HEK293 (cell line): ENCODE data around the gene RMP24.

Source experiments
- CTCF ChIA-PET: fragments of 350-600 bp; formaldehyde crosslinking; extraction: SDS; loops from one replicate; lab custom pipeline; 2021; ENCODE audit warnings: antibody characterized with exemption; lab: Yijun Ruan, JAX
- POLR2A ChIA-PET: fragments of 300-600 bp; formaldehyde crosslinking; extraction: SDS; loops from one replicate; lab custom pipeline; 2020; ENCODE audit warnings: antibody characterized with exemption, inconsistent platforms; lab: Yijun Ruan, JAX
- H3K27ac ChIP-seq: fragments of 200-500 bp; sonication (Bioruptor generic); 2 replicates; pipeline ENCODE4 v1.5.1; 2014; ENCODE audit warnings: low read depth, low read length, control low read depth, inconsistent platforms; ENCODE audit errors: extremely low read depth
- H3K36me3 ChIP-seq, 2 experiments: fragments of 200-500 bp in 1 of 2; sonication (Bioruptor generic) in 1 of 2; 1 replicate in 1 of 2; 2 replicates in 1 of 2; pipeline ENCODE4 v1.5.1; 2014 to 2017; ENCODE audit warnings: inconsistent platforms in 2 of 2, low read length in 2 of 2; ENCODE audit not compliant: control insufficient read depth in 2 of 2, insufficient read depth in 1 of 2
- H3K4me1 ChIP-seq: fragments of 200-500 bp; sonication (Bioruptor generic); 2 replicates; pipeline ENCODE4 v1.5.1; 2014; ENCODE audit warnings: mild to moderate bottlenecking, low read length, inconsistent platforms; ENCODE audit not compliant: control insufficient read depth, insufficient read depth
- H3K4me3 ChIP-seq: 2 replicates; pipeline ENCODE4 v1.5.1; 2011; ENCODE audit warnings: low read depth, mild to moderate bottlenecking, control low read depth, low read length, moderate library complexity
- H3K9me3 ChIP-seq: fragments of 200-500 bp; sonication (Bioruptor generic); 2 replicates; pipeline ENCODE4 v1.5.1; 2014; ENCODE audit warnings: low read depth, low read length, inconsistent platforms; ENCODE audit not compliant: control insufficient read depth, insufficient read depth
- EGR2 ChIP-seq: fragments of 450-650 bp; formaldehyde crosslinking; IDR thresholded peaks from 2 replicates; pipeline ENCODE4 v1.5.1; 2016; ENCODE audit warnings: low read depth, missing biosample characterization, missing genetic modification characterization
- KLF8 ChIP-seq: fragments of 450-650 bp; formaldehyde crosslinking; IDR thresholded peaks from 2 replicates; pipeline ENCODE4 v1.5.1; 2016; ENCODE audit warnings: missing biosample characterization, missing genetic modification characterization
- SETDB1 ChIP-seq: IDR thresholded peaks from one replicate; pipeline ENCODE4 v1.6.1; 2017; ENCODE audit warnings: mild to moderate bottlenecking, low read length, moderate library complexity, mixed read lengths; ENCODE audit not compliant: insufficient read length
- SP2 ChIP-seq: fragments of 450-650 bp; formaldehyde crosslinking; IDR thresholded peaks from 2 replicates; pipeline ENCODE4 v1.5.1; 2016; ENCODE audit warnings: missing biosample characterization, missing genetic modification characterization
- ZBTB1 ChIP-seq: fragments of 450-650 bp; formaldehyde crosslinking; IDR thresholded peaks from 2 replicates; pipeline ENCODE4 v1.5.1; 2016; ENCODE audit warnings: missing biosample characterization, missing genetic modification characterization
- ZBTB17 ChIP-seq: fragments of 450-650 bp; formaldehyde crosslinking; IDR thresholded peaks from 2 replicates; pipeline ENCODE4 v1.5.1; 2016; ENCODE audit warnings: missing biosample characterization, missing genetic modification characterization
- ZFP3 ChIP-seq: fragments of 450-650 bp; formaldehyde crosslinking; IDR thresholded peaks from 2 replicates; pipeline ENCODE4 v1.5.1; 2016; ENCODE audit warnings: low read depth, missing biosample characterization, missing genetic modification characterization
- ZFP37 ChIP-seq: fragments of 450-650 bp; formaldehyde crosslinking; IDR thresholded peaks from 2 replicates; pipeline ENCODE4 v1.5.1; 2016; ENCODE audit warnings: missing biosample characterization, missing genetic modification characterization
- ZNF10 ChIP-seq: fragments of 450-650 bp; formaldehyde crosslinking; IDR thresholded peaks from 2 replicates; pipeline ENCODE4 v1.5.1; 2017; ENCODE audit warnings: missing biosample characterization, missing genetic modification characterization
- ZNF121 ChIP-seq: fragments of 450-650 bp; formaldehyde crosslinking; IDR thresholded peaks from 2 replicates; pipeline ENCODE4 v1.5.1; 2016; ENCODE audit warnings: missing biosample characterization, missing genetic modification characterization
- ZNF157 ChIP-seq: fragments of 450-650 bp; formaldehyde crosslinking; IDR thresholded peaks from 2 replicates; pipeline ENCODE4 v1.5.1; 2016; ENCODE audit warnings: missing biosample characterization, missing genetic modification characterization
- ZNF174 ChIP-seq: fragments of 450-650 bp; formaldehyde crosslinking; IDR thresholded peaks from 2 replicates; pipeline ENCODE4 v1.5.0; 2017; ENCODE audit warnings: missing biosample characterization, mild to moderate bottlenecking, missing genetic modification characterization
- ZNF184 ChIP-seq: fragments of 450-650 bp; IDR thresholded peaks from 2 replicates; pipeline ENCODE4 v1.5.1; 2018; ENCODE audit warnings: missing biosample characterization, mild to moderate bottlenecking, missing genetic modification characterization
- ZNF19 ChIP-seq: fragments of 450-650 bp; formaldehyde crosslinking; IDR thresholded peaks from 2 replicates; pipeline ENCODE4; 2016; ENCODE audit warnings: missing biosample characterization, missing genetic modification characterization, low read depth
- ZNF221 ChIP-seq: fragments of 450-650 bp; formaldehyde crosslinking; IDR thresholded peaks from 2 replicates; pipeline ENCODE4 v1.5.1; 2017; ENCODE audit warnings: missing biosample characterization, missing genetic modification characterization, borderline replicate concordance
- ZNF324 ChIP-seq: fragments of 450-650 bp; formaldehyde crosslinking; IDR thresholded peaks from 2 replicates; pipeline ENCODE4 v1.5.1; 2016; ENCODE audit warnings: missing biosample characterization, missing genetic modification characterization
- ZNF404 ChIP-seq: fragments of 450-650 bp; formaldehyde crosslinking; IDR thresholded peaks from 2 replicates; pipeline ENCODE4 v1.5.1; 2017; ENCODE audit warnings: missing biosample characterization, missing genetic modification characterization
- ZNF416 ChIP-seq: fragments of 450-650 bp; formaldehyde crosslinking; IDR thresholded peaks from 2 replicates; pipeline ENCODE4 v1.5.1; 2016; ENCODE audit warnings: missing biosample characterization, missing genetic modification characterization
- ZNF423 ChIP-seq: fragments of 450-650 bp; formaldehyde crosslinking; IDR thresholded peaks from 2 replicates; pipeline ENCODE4 v1.5.1; 2016; ENCODE audit warnings: missing biosample characterization, missing genetic modification characterization
- ZNF426 ChIP-seq: fragments of 450-650 bp; formaldehyde crosslinking; IDR thresholded peaks from 2 replicates; pipeline ENCODE4 v1.5.1; 2017; ENCODE audit warnings: missing biosample characterization, missing genetic modification characterization, mild to moderate bottlenecking, inconsistent platforms, moderate library complexity
- ZNF530 ChIP-seq: fragments of 450-650 bp; formaldehyde crosslinking; IDR thresholded peaks from 2 replicates; pipeline ENCODE4 v1.5.1; 2016; ENCODE audit warnings: low read depth, missing biosample characterization, missing genetic modification characterization
- ZNF585B ChIP-seq: fragments of 450-650 bp; formaldehyde crosslinking; IDR thresholded peaks from 2 replicates; pipeline ENCODE4 v1.5.1; 2016; ENCODE audit warnings: missing biosample characterization, missing genetic modification characterization
- ZNF600 ChIP-seq: fragments of 450-650 bp; formaldehyde crosslinking; IDR thresholded peaks from 2 replicates; pipeline ENCODE4 v1.5.1; 2016; ENCODE audit warnings: missing biosample characterization, missing genetic modification characterization
- ZNF791 ChIP-seq: fragments of 450-650 bp; formaldehyde crosslinking; IDR thresholded peaks from 2 replicates; pipeline ENCODE4 v1.5.1; 2016; ENCODE audit warnings: missing biosample characterization, missing genetic modification characterization
- TF ChIP-seq, protein P1 (sequence below): fragments of 450-650 bp; formaldehyde crosslinking; IDR thresholded peaks from 2 replicates; pipeline ENCODE4 v1.5.1; 2017; ENCODE audit warnings: missing biosample characterization, missing genetic modification characterization
- TF ChIP-seq, protein P2 (sequence below): sonication (generic); formaldehyde crosslinking; IDR thresholded peaks from 2 replicates; pipeline ENCODE4 v1.8.1; 2022; ENCODE audit warnings: mild to moderate bottlenecking, moderate library complexity, missing genetic modification reagents
- TF ChIP-seq, protein P3 (sequence below): fragments of 450-650 bp; formaldehyde crosslinking; IDR thresholded peaks from 2 replicates; pipeline ENCODE4 v1.5.1; 2016; ENCODE audit warnings: missing biosample characterization, missing genetic modification characterization

Gene RMP24

DNA sequence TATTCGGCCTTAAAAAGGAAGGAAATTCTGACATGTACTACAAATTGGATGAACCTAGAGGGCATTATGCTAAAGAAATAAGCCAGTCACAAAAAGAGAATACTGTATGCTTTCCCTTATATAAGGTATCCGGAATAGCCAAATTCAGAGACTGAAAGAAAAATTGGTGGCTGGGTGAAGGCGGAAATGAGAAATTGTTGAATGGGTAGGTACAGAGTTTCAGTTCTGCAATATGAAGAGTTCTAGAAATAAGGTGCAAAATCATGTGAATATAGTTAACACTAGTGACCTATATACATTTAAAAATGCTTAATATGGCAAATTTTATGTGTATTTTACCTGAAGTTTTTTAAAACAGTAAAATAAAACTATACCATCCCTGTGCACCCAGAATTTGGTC is 43.1 kb downstream of the RMP24 start:
- Histone ChIP-seq H3K9me3 (no peaks in the 10 kb centered on the region), H3K27ac (no peak overlapping the region), H3K4me1 (no peaks in the 10 kb centered on the region), H3K4me3 (no peak overlapping the region), H3K36me3 (peaks cover 0 to 6% of the 10 kb centered on the region in 2 experiments; a peak in 1 of 3 replicates)
- ChIA-PET POLR2A (no interaction called here), CTCF (no interaction called here)
- no peak for TF ChIP-seq ZNF184 (tag by site-specific recombination)
- no peak for TF ChIP-seq ZNF19 (tag by site-specific recombination)
- no peak for TF ChIP-seq SP2 (tag by site-specific recombination)
- no peak for TF ChIP-seq ZNF121 (tag by site-specific recombination)
- TF ChIP-seq, protein P1, sequence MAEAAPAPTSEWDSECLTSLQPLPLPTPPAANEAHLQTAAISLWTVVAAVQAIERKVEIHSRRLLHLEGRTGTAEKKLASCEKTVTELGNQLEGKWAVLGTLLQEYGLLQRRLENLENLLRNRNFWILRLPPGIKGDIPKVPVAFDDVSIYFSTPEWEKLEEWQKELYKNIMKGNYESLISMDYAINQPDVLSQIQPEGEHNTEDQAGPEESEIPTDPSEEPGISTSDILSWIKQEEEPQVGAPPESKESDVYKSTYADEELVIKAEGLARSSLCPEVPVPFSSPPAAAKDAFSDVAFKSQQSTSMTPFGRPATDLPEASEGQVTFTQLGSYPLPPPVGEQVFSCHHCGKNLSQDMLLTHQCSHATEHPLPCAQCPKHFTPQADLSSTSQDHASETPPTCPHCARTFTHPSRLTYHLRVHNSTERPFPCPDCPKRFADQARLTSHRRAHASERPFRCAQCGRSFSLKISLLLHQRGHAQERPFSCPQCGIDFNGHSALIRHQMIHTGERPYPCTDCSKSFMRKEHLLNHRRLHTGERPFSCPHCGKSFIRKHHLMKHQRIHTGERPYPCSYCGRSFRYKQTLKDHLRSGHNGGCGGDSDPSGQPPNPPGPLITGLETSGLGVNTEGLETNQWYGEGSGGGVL (tag by site-specific recombination): no peak
- no peak for TF ChIP-seq ZNF423 (tag by site-specific recombination)
- TF ChIP-seq ZBTB17 (tag by site-specific recombination): no peak
- TF ChIP-seq ZNF600: no peak
- TF ChIP-seq ZNF157 (tag by site-specific recombination): no peak
- no peak for TF ChIP-seq ZNF791
- TF ChIP-seq ZNF174 (tag by site-specific recombination): no peak
- TF ChIP-seq ZBTB1: no peak
- no peak for TF ChIP-seq ZNF530
- TF ChIP-seq ZNF221 (tag by site-specific recombination): no peak
- no peak for TF ChIP-seq ZFP3 (tag by site-specific recombination)

DNA sequence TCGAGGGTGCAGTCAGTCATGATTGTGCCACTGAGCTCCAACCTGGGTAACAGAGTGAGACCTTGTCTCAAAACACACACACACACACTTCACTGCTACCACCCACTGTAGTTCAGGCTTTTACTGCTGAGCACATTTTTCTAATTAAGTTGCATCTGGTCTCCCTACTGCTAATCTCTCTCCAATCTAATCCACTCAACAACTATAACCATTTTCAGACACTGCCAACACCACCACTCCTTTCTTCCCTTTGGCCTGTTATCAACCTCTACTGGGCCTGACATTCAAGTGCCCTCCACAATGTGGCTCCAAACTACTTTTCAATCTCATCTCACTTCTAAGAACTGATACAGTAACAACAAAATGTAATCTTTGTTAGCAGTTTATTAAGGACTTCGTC is 44.8 kb downstream of the RMP24 start:
- H3K36me3 ChIP-seq: peaks cover 0 to 6% of the 10 kb centered on the region in 2 experiments; a peak in 1 of 3 replicates
- H3K4me1 ChIP-seq: no peaks in the 10 kb centered on the region
- H3K4me3 ChIP-seq: no peak overlapping the region
- no peak overlapping the region for H3K27ac ChIP-seq
- H3K9me3 ChIP-seq: no peaks in the 10 kb centered on the region
- ChIA-PET POLR2A (no interaction called here), CTCF (interaction anchor here (0.6 to 3.3 kb wide), 27 partner anchors 8 to 270 kb away, joined by 3 to 66 read pairs (median 5); partner anchors contain the start of gene RPRD1A)
- TF ChIP-seq ZNF404 (tag by site-specific recombination) (no peak), ZFP37 (tag by site-specific recombination) (no peak), ZNF426 (tag by site-specific recombination) (no peak), KLF8 (no peak), SETDB1 (no peak)

DNA sequence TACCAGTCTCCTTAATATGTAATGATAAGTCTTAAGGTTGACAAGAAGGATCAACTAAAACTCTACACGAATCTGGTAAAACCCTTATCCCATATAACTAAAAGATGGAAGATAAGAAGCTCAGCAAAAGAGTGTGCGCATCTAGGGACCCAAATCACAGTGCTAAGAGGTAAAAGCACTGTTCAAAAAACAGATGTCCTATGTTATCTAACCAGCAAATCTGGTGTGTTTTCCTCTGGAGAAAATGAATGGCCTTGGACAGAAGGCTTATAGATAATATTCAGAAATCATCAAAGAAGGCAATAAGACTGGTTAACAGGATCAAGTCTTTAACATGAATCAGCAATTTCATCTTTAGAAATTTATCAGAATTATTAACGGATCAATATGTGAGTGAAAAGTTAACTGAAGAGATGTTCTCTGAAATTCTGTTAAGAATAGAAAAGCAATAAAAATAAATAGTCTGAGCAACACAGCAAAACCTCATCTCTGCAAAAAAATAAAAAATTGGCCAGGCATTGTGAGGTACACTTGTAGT is 47.8 kb downstream of the RMP24 start:
- Histone ChIP-seq H3K4me3 (no peak overlapping the region), H3K36me3 (peaks cover 0 to 28% of the 10 kb centered on the region in 2 experiments; a peak in 1 of 3 replicates), H3K4me1 (no peaks in the 10 kb centered on the region), H3K9me3 (no peaks in the 10 kb centered on the region), H3K27ac (no peak overlapping the region)
- ChIA-PET CTCF (interaction anchor here (0.6 to 1.7 kb wide), 5 partner anchors 11 to 264 kb away, joined by 3 to 4 read pairs (median 3); no protein-coding TSS in a partner anchor), POLR2A (interaction anchor here (0.7 kb wide), 1 partner anchor 537 kb away, joined by 3 read pairs; no protein-coding TSS in a partner anchor)
- TF ChIP-seq ZNF585B: no peak
- TF ChIP-seq, protein P2, sequence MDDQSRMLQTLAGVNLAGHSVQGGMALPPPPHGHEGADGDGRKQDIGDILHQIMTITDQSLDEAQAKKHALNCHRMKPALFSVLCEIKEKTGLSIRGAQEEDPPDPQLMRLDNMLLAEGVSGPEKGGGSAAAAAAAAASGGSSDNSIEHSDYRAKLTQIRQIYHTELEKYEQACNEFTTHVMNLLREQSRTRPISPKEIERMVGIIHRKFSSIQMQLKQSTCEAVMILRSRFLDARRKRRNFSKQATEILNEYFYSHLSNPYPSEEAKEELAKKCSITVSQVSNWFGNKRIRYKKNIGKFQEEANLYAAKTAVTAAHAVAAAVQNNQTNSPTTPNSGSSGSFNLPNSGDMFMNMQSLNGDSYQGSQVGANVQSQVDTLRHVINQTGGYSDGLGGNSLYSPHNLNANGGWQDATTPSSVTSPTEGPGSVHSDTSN (CRISPR knock-in tag): no peak
- no peak for TF ChIP-seq EGR2 (tag by site-specific recombination)
- no peak for TF ChIP-seq ZNF416 (tag by site-specific recombination)
- TF ChIP-seq ZNF10 (tag by site-specific recombination): no peak
- TF ChIP-seq, protein P3, sequence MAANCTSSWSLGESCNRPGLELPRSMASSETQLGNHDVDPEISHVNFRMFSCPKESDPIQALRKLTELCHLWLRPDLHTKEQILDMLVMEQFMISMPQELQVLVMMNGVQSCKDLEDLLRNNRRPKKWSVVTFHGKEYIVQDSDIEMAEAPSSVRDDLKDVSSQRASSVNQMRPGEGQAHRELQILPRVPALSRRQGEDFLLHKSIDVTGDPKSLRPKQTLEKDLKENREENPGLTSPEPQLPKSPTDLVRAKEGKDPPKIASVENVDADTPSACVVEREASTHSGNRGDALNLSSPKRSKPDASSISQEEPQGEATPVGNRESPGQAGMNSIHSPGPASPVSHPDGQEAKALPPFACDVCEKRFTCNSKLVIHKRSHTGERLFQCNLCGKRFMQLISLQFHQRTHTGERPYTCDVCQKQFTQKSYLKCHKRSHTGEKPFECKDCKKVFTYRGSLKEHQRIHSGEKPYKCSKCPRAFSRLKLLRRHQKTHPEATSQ (tag by site-specific recombination): no peak
- TF ChIP-seq ZNF324 (tag by site-specific recombination): no peak
